ENCODE results near the gene NFAT5.
"Not testable (repeated sequence)": the region's sequence is repeated elsewhere in the genome, so short reads cannot be mapped to it uniquely, and the experiment has no call there.

Gene NFAT5, protein sequence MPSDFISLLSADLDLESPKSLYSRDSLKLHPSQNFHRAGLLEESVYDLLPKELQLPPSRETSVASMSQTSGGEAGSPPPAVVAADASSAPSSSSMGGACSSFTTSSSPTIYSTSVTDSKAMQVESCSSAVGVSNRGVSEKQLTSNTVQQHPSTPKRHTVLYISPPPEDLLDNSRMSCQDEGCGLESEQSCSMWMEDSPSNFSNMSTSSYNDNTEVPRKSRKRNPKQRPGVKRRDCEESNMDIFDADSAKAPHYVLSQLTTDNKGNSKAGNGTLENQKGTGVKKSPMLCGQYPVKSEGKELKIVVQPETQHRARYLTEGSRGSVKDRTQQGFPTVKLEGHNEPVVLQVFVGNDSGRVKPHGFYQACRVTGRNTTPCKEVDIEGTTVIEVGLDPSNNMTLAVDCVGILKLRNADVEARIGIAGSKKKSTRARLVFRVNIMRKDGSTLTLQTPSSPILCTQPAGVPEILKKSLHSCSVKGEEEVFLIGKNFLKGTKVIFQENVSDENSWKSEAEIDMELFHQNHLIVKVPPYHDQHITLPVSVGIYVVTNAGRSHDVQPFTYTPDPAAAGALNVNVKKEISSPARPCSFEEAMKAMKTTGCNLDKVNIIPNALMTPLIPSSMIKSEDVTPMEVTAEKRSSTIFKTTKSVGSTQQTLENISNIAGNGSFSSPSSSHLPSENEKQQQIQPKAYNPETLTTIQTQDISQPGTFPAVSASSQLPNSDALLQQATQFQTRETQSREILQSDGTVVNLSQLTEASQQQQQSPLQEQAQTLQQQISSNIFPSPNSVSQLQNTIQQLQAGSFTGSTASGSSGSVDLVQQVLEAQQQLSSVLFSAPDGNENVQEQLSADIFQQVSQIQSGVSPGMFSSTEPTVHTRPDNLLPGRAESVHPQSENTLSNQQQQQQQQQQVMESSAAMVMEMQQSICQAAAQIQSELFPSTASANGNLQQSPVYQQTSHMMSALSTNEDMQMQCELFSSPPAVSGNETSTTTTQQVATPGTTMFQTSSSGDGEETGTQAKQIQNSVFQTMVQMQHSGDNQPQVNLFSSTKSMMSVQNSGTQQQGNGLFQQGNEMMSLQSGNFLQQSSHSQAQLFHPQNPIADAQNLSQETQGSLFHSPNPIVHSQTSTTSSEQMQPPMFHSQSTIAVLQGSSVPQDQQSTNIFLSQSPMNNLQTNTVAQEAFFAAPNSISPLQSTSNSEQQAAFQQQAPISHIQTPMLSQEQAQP (N-terminal part only)

DNA sequence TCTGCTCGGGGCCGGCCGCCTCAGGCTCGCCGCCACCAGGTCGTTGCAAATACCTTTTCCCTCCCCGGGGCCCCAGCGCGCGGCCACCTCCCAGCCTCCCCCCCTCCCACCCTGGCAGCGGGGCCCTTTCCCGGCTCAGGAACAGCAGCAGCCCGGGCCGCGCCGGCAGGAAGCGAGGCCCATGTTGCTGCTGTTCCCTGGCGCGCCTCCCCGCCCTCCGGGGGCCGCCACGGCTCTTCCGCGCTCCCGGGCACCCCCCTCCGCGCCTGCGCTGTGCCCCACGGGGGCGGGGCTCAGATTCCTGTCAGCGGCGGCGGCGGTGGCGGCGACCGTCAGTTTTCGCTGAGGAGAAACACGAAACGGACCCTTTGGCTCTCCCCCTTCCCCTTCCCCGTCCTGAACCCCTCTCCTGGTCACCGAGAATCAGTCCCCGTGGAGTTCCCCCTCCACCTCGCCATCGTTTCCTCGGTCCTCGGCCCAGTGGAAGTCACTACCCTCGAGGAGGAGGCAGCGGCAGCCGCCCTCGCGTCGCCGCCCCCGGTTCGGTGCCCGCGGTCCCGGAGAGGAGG, at the start of gene NFAT5:
Gene NFAT5, plus strand, starts transcription at position 296 of the 569 bp plus-strand sequence. CDS start 336 bp downstream, outside the sequence.
- Histone ChIP-seq H3K9ac (ENCODE audit: low read length in 5 of 5) (peak within 1 kb of the TSS; percentile 77 to 100 (median 98)), H3K27ac (ENCODE audit: low read depth, low read length) (peak within 1 kb of the TSS; percentile 99), H3K4me3 (ENCODE audit: low read depth in 1 of 5, low read length in 5 of 5) (peak within 1 kb of the TSS; percentile 86 to 96 (median 92)), H3K9me3 (ENCODE audit: control insufficient read depth in 5 of 5, low read length in 5 of 5) (no peaks in the 10 kb centered on the region), H3K4me1 (ENCODE audit: control insufficient read depth in 5 of 5, insufficient read depth in 5 of 5, low read length in 5 of 5) (peaks cover 2 to 39% (median 33%) of the 10 kb centered on the region in 5 donors), H3K27me3 (ENCODE audit: control insufficient read depth in 5 of 5, insufficient read depth in 4 of 5, low read length in 5 of 5) (no peaks in the 10 kb centered on the region), H3K36me3 (ENCODE audit: control insufficient read depth in 5 of 5, insufficient read depth in 5 of 5, low read length in 5 of 5) (no peaks in the 10 kb centered on the region)

- H3K9ac ChIP-seq (ENCODE audit: low read length in 5 of 5); H3K27ac ChIP-seq (ENCODE audit: low read depth, low read length); H3K4me3 ChIP-seq (ENCODE audit: low read depth in 1 of 5, low read length in 5 of 5); H3K27me3 ChIP-seq (ENCODE audit: control insufficient read depth in 5 of 5, insufficient read depth in 4 of 5, low read length in 5 of 5); H3K36me3 ChIP-seq (ENCODE audit: control insufficient read depth in 5 of 5, insufficient read depth in 5 of 5, low read length in 5 of 5); H3K4me1 ChIP-seq (ENCODE audit: control insufficient read depth in 5 of 5, insufficient read depth in 5 of 5, low read length in 5 of 5); H3K9me3 ChIP-seq (ENCODE audit: control insufficient read depth in 5 of 5, low read length in 5 of 5): not testable (repeated sequence)
Measured at GRCh38 chr16:69517914-69518313, 47.9 kb upstream of the NFAT5 start.

- H3K27me3 ChIP-seq (ENCODE audit: control insufficient read depth in 5 of 5, insufficient read depth in 4 of 5, low read length in 5 of 5), result no peaks in the 10 kb centered on the region
- peaks cover 0 to 3% (median 0%) of the 10 kb centered on the region in 5 donors for H3K9me3 ChIP-seq (ENCODE audit: control insufficient read depth in 5 of 5, low read length in 5 of 5)
- H3K9ac ChIP-seq (ENCODE audit: low read length in 5 of 5), result no peak overlapping the region
- H3K4me3 ChIP-seq (ENCODE audit: low read depth in 1 of 5, low read length in 5 of 5), result no peak overlapping the region
- no peak overlapping the region for H3K27ac ChIP-seq (ENCODE audit: low read depth, low read length)
- no peaks in the 10 kb centered on the region for H3K36me3 ChIP-seq (ENCODE audit: control insufficient read depth in 5 of 5, insufficient read depth in 5 of 5, low read length in 5 of 5)
- H3K4me1 ChIP-seq (ENCODE audit: control insufficient read depth in 5 of 5, insufficient read depth in 5 of 5, low read length in 5 of 5), result no peaks in the 10 kb centered on the region
Measured at GRCh38 chr16:69520413-69520799, 45.4 kb upstream of the NFAT5 start.

DNA sequence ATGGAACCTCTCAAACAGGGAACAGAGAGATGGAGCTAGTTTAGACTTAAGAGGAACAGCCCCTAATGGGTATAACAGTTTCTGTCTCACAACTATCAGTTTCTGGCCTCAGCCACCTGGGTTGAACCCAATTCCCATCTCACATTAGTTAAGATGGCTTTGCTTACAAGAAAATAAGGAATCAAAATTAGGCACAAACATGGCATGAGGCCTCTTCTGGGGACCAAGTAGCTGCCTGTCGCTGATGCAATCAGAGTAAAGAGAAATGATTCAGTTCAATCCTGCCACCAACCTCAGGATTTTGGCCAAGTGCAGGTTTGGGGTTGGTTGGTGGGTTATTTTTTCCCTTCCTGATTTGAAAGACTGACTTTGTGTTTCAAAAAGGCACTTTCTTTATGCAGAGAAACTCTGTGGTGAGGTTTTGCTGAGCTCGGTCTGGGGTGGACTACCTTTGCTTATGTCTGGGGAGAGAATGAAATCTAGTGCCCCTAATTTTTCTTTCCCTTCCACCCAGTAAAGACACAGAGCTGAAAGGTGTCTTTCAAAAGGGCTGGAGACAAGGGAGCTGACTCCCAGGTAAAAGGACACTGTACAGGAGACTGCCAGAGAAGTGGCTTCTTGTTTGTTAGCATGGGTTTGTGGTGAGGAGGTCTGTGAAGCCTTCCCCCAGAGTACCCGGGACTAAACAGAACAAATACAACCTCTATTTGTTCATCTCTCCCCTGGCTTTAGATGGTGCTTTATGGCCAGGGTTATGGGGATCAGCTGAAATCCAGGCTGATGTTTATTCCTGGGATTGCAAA, 44.8 kb upstream of the NFAT5 start:
- Histone ChIP-seq H3K9me3 (ENCODE audit: control insufficient read depth in 5 of 5, low read length in 5 of 5) (peaks cover 0 to 3% (median 0%) of the 10 kb centered on the region in 5 donors), H3K27ac (ENCODE audit: low read depth, low read length) (no peak overlapping the region), H3K36me3 (ENCODE audit: control insufficient read depth in 5 of 5, insufficient read depth in 5 of 5, low read length in 5 of 5) (no peaks in the 10 kb centered on the region), H3K4me3 (ENCODE audit: low read depth in 1 of 5, low read length in 5 of 5) (no peak overlapping the region), H3K27me3 (ENCODE audit: control insufficient read depth in 5 of 5, insufficient read depth in 4 of 5, low read length in 5 of 5) (no peaks in the 10 kb centered on the region), H3K4me1 (ENCODE audit: control insufficient read depth in 5 of 5, insufficient read depth in 5 of 5, low read length in 5 of 5) (no peaks in the 10 kb centered on the region), H3K9ac (ENCODE audit: low read length in 5 of 5) (no peak overlapping the region)

DNA sequence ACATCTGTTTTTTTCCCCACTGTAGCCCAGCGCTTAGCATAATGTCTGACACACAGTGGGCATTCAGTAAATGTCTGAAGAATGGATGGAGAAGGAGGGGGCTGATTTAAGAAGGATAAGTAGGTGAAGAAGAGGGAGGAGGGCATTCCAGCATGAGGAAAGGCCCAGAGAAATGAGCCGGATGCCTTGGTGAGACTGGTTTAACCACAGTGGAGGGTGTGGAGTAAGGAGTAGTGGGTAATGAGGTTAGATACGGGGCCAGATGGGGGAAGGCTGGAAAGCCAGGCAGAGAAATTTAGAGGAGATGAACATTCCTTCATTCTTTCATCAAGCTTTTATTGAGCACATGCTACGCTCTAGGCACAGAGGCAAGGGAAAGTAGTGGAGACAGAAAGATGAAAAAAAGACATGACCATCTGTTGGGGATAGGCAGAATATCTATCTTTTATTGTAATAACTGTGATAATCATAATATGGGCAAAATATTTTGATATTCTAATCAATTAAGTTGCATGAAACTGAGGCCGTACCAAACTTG, 43.7 kb upstream of the NFAT5 start:
- Histone ChIP-seq H3K4me3 (ENCODE audit: low read depth in 1 of 5, low read length in 5 of 5) (no peak overlapping the region), H3K4me1 (ENCODE audit: control insufficient read depth in 5 of 5, insufficient read depth in 5 of 5, low read length in 5 of 5) (no peaks in the 10 kb centered on the region), H3K9me3 (ENCODE audit: control insufficient read depth in 5 of 5, low read length in 5 of 5) (peaks cover 0 to 3% (median 0%) of the 10 kb centered on the region in 5 donors), H3K9ac (ENCODE audit: low read length in 5 of 5) (no peak overlapping the region), H3K36me3 (ENCODE audit: control insufficient read depth in 5 of 5, insufficient read depth in 5 of 5, low read length in 5 of 5) (no peaks in the 10 kb centered on the region), H3K27me3 (ENCODE audit: control insufficient read depth in 5 of 5, insufficient read depth in 4 of 5, low read length in 5 of 5) (no peaks in the 10 kb centered on the region), H3K27ac (ENCODE audit: low read depth, low read length) (no peak overlapping the region)

- Histone ChIP-seq H3K36me3 (ENCODE audit: control insufficient read depth in 5 of 5, insufficient read depth in 5 of 5, low read length in 5 of 5) (no peaks in the 10 kb centered on the region), H3K9me3 (ENCODE audit: control insufficient read depth in 5 of 5, low read length in 5 of 5) (peaks cover 0 to 3% (median 0%) of the 10 kb centered on the region in 5 donors), H3K27ac (ENCODE audit: low read depth, low read length) (no peak overlapping the region), H3K4me1 (ENCODE audit: control insufficient read depth in 5 of 5, insufficient read depth in 5 of 5, low read length in 5 of 5) (no peaks in the 10 kb centered on the region), H3K4me3 (ENCODE audit: low read depth in 1 of 5, low read length in 5 of 5) (no peak overlapping the region), H3K9ac (ENCODE audit: low read length in 5 of 5) (no peak overlapping the region), H3K27me3 (ENCODE audit: control insufficient read depth in 5 of 5, insufficient read depth in 4 of 5, low read length in 5 of 5) (no peaks in the 10 kb centered on the region)
Measured at GRCh38 chr16:69522732-69523404, 42.9 kb upstream of the NFAT5 start.

DNA sequence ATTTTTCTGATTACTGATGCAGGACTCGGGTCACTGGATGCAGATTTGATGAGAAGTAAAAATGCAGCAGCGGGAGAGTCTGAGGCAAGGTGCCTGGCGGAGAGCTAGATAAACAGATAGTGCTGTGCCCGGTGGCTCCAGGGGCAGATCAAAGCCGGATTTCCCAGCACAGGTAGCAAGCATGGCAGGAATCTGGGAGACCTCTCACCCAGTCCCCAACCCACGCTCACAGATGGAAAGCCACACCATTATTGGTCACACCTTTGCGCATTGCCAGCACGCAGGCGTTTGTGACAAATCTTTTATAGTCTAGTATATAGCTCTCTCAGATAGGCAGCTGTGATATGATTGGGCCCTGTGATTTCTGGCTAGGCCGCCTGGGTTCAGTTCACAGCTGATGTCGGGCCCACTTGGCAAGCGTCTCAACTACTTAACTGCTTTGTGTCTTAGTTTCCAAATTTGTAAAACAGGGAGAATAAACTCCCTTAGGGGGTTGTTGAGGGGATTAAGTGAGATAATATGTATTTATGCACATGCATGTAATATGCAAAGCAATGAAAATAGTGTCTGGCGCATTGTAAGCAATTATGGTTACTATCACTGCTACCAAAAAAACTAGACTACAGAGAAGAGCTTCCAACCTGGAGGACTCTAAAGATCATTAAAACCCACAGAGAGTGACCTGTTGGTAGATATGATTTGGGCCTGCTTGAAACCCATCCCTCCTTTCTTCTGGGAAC, 42.0 kb upstream of the NFAT5 start:
- Histone ChIP-seq H3K9me3 (ENCODE audit: control insufficient read depth in 5 of 5, low read length in 5 of 5) (peaks cover 0 to 3% (median 0%) of the 10 kb centered on the region in 5 donors), H3K27ac (ENCODE audit: low read depth, low read length) (no peak overlapping the region), H3K9ac (ENCODE audit: low read length in 5 of 5) (no peak overlapping the region), H3K4me1 (ENCODE audit: control insufficient read depth in 5 of 5, insufficient read depth in 5 of 5, low read length in 5 of 5) (no peaks in the 10 kb centered on the region), H3K36me3 (ENCODE audit: control insufficient read depth in 5 of 5, insufficient read depth in 5 of 5, low read length in 5 of 5) (no peaks in the 10 kb centered on the region), H3K4me3 (ENCODE audit: low read depth in 1 of 5, low read length in 5 of 5) (no peak overlapping the region), H3K27me3 (ENCODE audit: control insufficient read depth in 5 of 5, insufficient read depth in 4 of 5, low read length in 5 of 5) (no peaks in the 10 kb centered on the region)

GRCh38 chr16:69526831-69527655, 38.7 kb upstream of the NFAT5 start:
- Histone ChIP-seq H3K27ac (ENCODE audit: low read depth, low read length) (no peak overlapping the region), H3K36me3 (ENCODE audit: control insufficient read depth in 5 of 5, insufficient read depth in 5 of 5, low read length in 5 of 5) (no peaks in the 10 kb centered on the region), H3K9me3 (ENCODE audit: control insufficient read depth in 5 of 5, low read length in 5 of 5) (peaks cover 0 to 3% (median 0%) of the 10 kb centered on the region in 5 donors), H3K4me3 (ENCODE audit: low read depth in 1 of 5, low read length in 5 of 5) (no peak overlapping the region), H3K4me1 (ENCODE audit: control insufficient read depth in 5 of 5, insufficient read depth in 5 of 5, low read length in 5 of 5) (peaks cover 0 to 8% (median 4%) of the 10 kb centered on the region in 5 donors), H3K9ac (ENCODE audit: low read length in 5 of 5) (no peak overlapping the region), H3K27me3 (ENCODE audit: control insufficient read depth in 5 of 5, insufficient read depth in 4 of 5, low read length in 5 of 5) (peaks cover 0 to 2% (median 0%) of the 10 kb centered on the region in 5 donors)

Data from subcutaneous abdominal adipose tissue (tissue), 5 donors.